B cell (primary cell): ENCODE results near the gene NADK2. TPM values are rescaled to one million over a fixed set of nuclear protein-coding genes. Genes with fewer than 3 reads are reported as not detected.

ENCODE experiments used
- ATAC-seq: fragments of 200-7000 bp; cut with Tn5 transposase; one replicate; pipeline ENCODE4 v1.10.0; 2021; ENCODE audit warnings: low read depth, mild to moderate bottlenecking, moderate number of reproducible peaks, moderate library complexity
- CTCF ChIA-PET: fragments of 350-600 bp; sonication (Branson Sonifier 250); formaldehyde crosslinking; loops from one replicate; lab custom pipeline; 2021; ENCODE audit warnings: antibody characterized with exemption, inconsistent platforms; lab: Charles Lee
- POLR2A ChIA-PET: fragments of 350-600 bp; sonication (Branson Sonifier 250); formaldehyde crosslinking; loops from one replicate; lab custom pipeline; 2021; ENCODE audit warnings: antibody characterized with exemption; lab: Charles Lee
- DNase-seq: peaks from one replicate; pipeline ENCODE4 v3.0.0; 2013
- H2AFZ ChIP-seq: 2 replicates; pipeline ENCODE4 v1.6.1; 2012; ENCODE audit warnings: mild to moderate bottlenecking, low read depth, low read length; ENCODE audit not compliant: insufficient read depth, poor library complexity, severe bottlenecking
- H3K27ac ChIP-seq, 2 donors: 1 replicate in 1 of 2; 2 replicates in 1 of 2; pipeline ENCODE4 v1.5.1; 2012 to 2013; ENCODE audit warnings: low read length in 2 of 2, mild to moderate bottlenecking in 2 of 2, moderate library complexity in 1 of 2
- H3K27me3 ChIP-seq, 4 experiments: fragments of 200-600 bp in 1 of 4; sonication (generic) in 1 of 4; replicated peaks in 1 of 4; 1 replicate in 2 of 4; 2 replicates in 2 of 4; pipeline versions ENCODE4 v1.6.1 to v1.7.0; 2013 to 2016; ENCODE audit warnings: low read length in 3 of 4, mild to moderate bottlenecking in 2 of 4, mixed read lengths in 1 of 4, moderate library complexity in 1 of 4; ENCODE audit not compliant: insufficient read depth in 4 of 4, control insufficient read depth in 3 of 4; ENCODE audit errors: control extremely low read depth in 1 of 4
- H3K36me3 ChIP-seq, 2 experiments: replicated peaks in 1 of 2; 1 replicate in 1 of 2; 2 replicates in 1 of 2; pipeline versions ENCODE4 v1.6.1 to v1.7.1; 2013; ENCODE audit warnings: low read length in 1 of 2; ENCODE audit not compliant: insufficient read depth in 2 of 2, control insufficient read depth in 1 of 2; ENCODE audit errors: control extremely low read depth in 1 of 2, extremely low read depth in 1 of 2
- H3K4me1 ChIP-seq, 2 donors: fragments of 200-600 bp in 1 of 2; sonication (generic) in 1 of 2; 1 replicate in 1 of 2; 2 replicates in 1 of 2; pipeline versions ENCODE4 v1.5.1 to v1.6.1; 2013 to 2017; ENCODE audit warnings: low read length in 2 of 2; ENCODE audit not compliant: control insufficient read depth in 2 of 2, insufficient read depth in 2 of 2
- H3K4me2 ChIP-seq: replicated peaks from 2 replicates; pipeline ENCODE3; 2012; ENCODE audit warnings: mild to moderate bottlenecking, low read depth, low read length; ENCODE audit not compliant: poor library complexity, severe bottlenecking
- H3K4me3 ChIP-seq, 5 experiments: fragments of 200-600 bp in 1 of 5; sonication (generic) in 1 of 5; 1 replicate in 3 of 5; 2 replicates in 2 of 5; pipeline versions ENCODE4 v1.5.1 to v1.7.0; 2011 to 2016; ENCODE audit warnings: low read length in 4 of 5, mild to moderate bottlenecking in 4 of 5, low read depth in 2 of 5, control low read depth in 1 of 5, moderate library complexity in 1 of 5; ENCODE audit not compliant: insufficient read depth in 1 of 5; ENCODE audit errors: control extremely low read depth in 1 of 5, extremely low read depth in 1 of 5
- H3K79me2 ChIP-seq: fragments of 200-600 bp; sonication (generic); one replicate; pipeline ENCODE4 v1.6.0; 2016; ENCODE audit warnings: low read length; ENCODE audit not compliant: control insufficient read depth, insufficient read depth
- H3K9ac ChIP-seq: fragments of 200-600 bp; sonication (generic); 2 replicates; pipeline ENCODE4 v1.6.1; 2017; ENCODE audit warnings: mild to moderate bottlenecking, low read length, moderate library complexity
- H3K9me3 ChIP-seq, 3 donors: one replicate each; pipeline versions ENCODE4 v1.6.1 to v1.7.1; 2013; ENCODE audit warnings: low read length in 2 of 3; ENCODE audit not compliant: control insufficient read depth in 2 of 3, insufficient read depth in 1 of 3; ENCODE audit errors: control extremely low read depth in 1 of 3
- H4K20me1 ChIP-seq: 2 replicates; pipeline ENCODE4 v1.6.0; 2012; ENCODE audit warnings: mild to moderate bottlenecking, low read length; ENCODE audit not compliant: insufficient read depth, control insufficient read depth, poor library complexity, severe bottlenecking
- H3K27ac Mint-ChIP-seq: one replicate; pipeline ENCODE4 v1.8.0; 2021; ENCODE audit warnings: mixed read lengths
- H3K27me3 Mint-ChIP-seq: one replicate; pipeline ENCODE4 v1.8.0; 2021; ENCODE audit warnings: mixed read lengths
- H3K4me1 Mint-ChIP-seq: one replicate; pipeline ENCODE4 v1.8.0; 2021; ENCODE audit warnings: mixed read lengths
- H3K4me3 Mint-ChIP-seq: one replicate; pipeline ENCODE4 v1.8.0; 2021; ENCODE audit warnings: mixed read lengths
- H3K9me3 Mint-ChIP-seq: one replicate; pipeline ENCODE4 v1.8.0; 2022; ENCODE audit warnings: mixed read lengths; ENCODE audit not compliant: insufficient read depth
- CTCF ChIP-seq: fragments of 200-600 bp; IDR thresholded peaks from one replicate; pipeline ENCODE4 v1.8.0; 2022; ENCODE audit warnings: antibody characterized with exemption, mild to moderate bottlenecking
- EZH2 ChIP-seq: IDR thresholded peaks from 2 replicates; pipeline ENCODE4 v1.6.1; 2012; ENCODE audit warnings: borderline replicate concordance, low read depth, mild to moderate bottlenecking, moderate library complexity, low read length; ENCODE audit not compliant: insufficient read depth, poor library complexity, severe bottlenecking
- WGBS: methylation state at CpG from one replicate; pipeline ENCODE4 v1.1.5; 2013; ENCODE audit warnings: missing lambda C conversion rate; ENCODE audit not compliant: insufficient coverage; 5-methylcytosine and 5-hydroxymethylcytosine counted together
- intact Hi-C: fragments of 100-400 bp; cut with micrococcal nuclease; formaldehyde crosslinking; loops from one replicate; pipeline ENCODE4 v1.10.0; 2022
- polyA plus RNA-seq: library from polyadenylated mRNA; depleted of rRNA; stranded (reverse); fragments of >200 nt; gene quantifications from 2 replicates; pipeline ENCODE4 v1.2.3, GENCODE V29; 2012
- total RNA-seq, 2 donors: library from RNA; stranded (reverse); fragments of 120-200 nt in 1 of 2; gene quantifications; 1 replicate in 1 of 2; 2 replicates in 1 of 2; pipeline versions ENCODE4 v1.2.3 to v1.2.4, GENCODE V29; 2013 to 2022

The NADK2 gene
- total and polyA plus RNA-seq, 2 donors (not counting 1 experiment from before 2014, with no cell fraction given): 3.3 to 18.6 TPM

- H3K27ac Mint-ChIP-seq: no peak overlapping the region
- H3K4me1 Mint-ChIP-seq: peaks cover 15% of the 10 kb centered on the region
- H3K9me3 Mint-ChIP-seq: no peaks in the 10 kb centered on the region
- Histone ChIP-seq H3K79me2 (peaks cover 5% of the 10 kb centered on the region), H3K9me3 (no peaks in the 10 kb centered on the region), H3K4me2 (no peak overlapping the region), H3K4me3 (no peak overlapping the region), H4K20me1 (no peaks in the 10 kb centered on the region), H3K9ac (no peak overlapping the region), H3K4me1 (peaks cover 8 to 10% of the 10 kb centered on the region in 2 donors), H2AFZ (no peak overlapping the region), H3K27me3 (no peaks in the 10 kb centered on the region), H3K36me3 (no peaks in the 10 kb centered on the region), H3K27ac (no peak overlapping the region)
- CTCF ChIA-PET: no interaction called here
- H3K4me3 Mint-ChIP-seq: no peak overlapping the region
- WGBS: 97% methylated on average over 5 of the region's 10 CpGs
- ATAC-seq: no peak
- intact Hi-C loops: no loop called here
- no peak for DNase-seq
- H3K27me3 Mint-ChIP-seq: peaks cover 4% of the 10 kb centered on the region
- POLR2A ChIA-PET: no interaction called here
- TF ChIP-seq CTCF: no peak
These were observed 4.5 kb upstream of the NADK2 start for GRCh38 chr5:36246036-36246800.

GRCh38 chr5:36244076-36244475, 2.4 kb upstream of the NADK2 start:
- ATAC-seq (no peak), DNase-seq (no peak)
- Mint-ChIP-seq H3K27me3 (peaks cover 4% of the 10 kb centered on the region), H3K4me3 (peak overlapping the region; percentile 90), H3K9me3 (no peaks in the 10 kb centered on the region), H3K27ac (no peak overlapping the region), H3K4me1 (peaks cover 31% of the 10 kb centered on the region)
- Histone ChIP-seq H3K4me2 (no peak overlapping the region), H3K4me1 (peaks cover 18 to 19% of the 10 kb centered on the region in 2 donors), H3K27me3 (no peaks in the 10 kb centered on the region), H3K36me3 (no peaks in the 10 kb centered on the region), H3K4me3 (no peak overlapping the region), H3K27ac (no peak overlapping the region), H3K9ac (no peak overlapping the region), H3K79me2 (peaks cover 5% of the 10 kb centered on the region), H3K9me3 (no peaks in the 10 kb centered on the region), H2AFZ (no peak overlapping the region), H4K20me1 (no peaks in the 10 kb centered on the region)
- WGBS: no CpG with 5 or more reads among the region's 3 CpGs
- TF ChIP-seq CTCF (no peak), EZH2 (no peak)
- intact Hi-C loops: loop anchor here (5.0 kb wide), 3 partner anchors 448 to 1327 kb away; partner anchors contain the start of genes BRIX1, RAD1 and WDR70
- POLR2A ChIA-PET: no interaction called here
- CTCF ChIA-PET: interaction anchor here (1.2 to 1.9 kb wide), 3 partner anchors 21 to 455 kb away, joined by 3 to 13 read pairs (median 5); no protein-coding TSS in a partner anchor
